Activated gamma-delta T cell (primary cell): ENCODE results near the gene ASIC1.

Experiments
- DNase-seq: peaks from one replicate; lab custom pipeline; 2025; lab: John Stamatoyannopoulos, UW

Gene ASIC1

GRCh38 chr12:50041062-50041860 lies 16.1 kb upstream of the ASIC1 start:
- DNase-seq = no peak

GRCh38 chr12:50041962-50042361 lies 15.4 kb upstream of the ASIC1 start:
- DNase-seq = no peak

GRCh38 chr12:50042693-50043092 lies 14.7 kb upstream of the ASIC1 start:
- no peak for DNase-seq

GRCh38 chr12:50043308-50043707 lies 14.1 kb upstream of the ASIC1 start:
- DNase-seq = no peak

GRCh38 chr12:50043854-50044253 lies 13.5 kb upstream of the ASIC1 start:
- no peak for DNase-seq

GRCh38 chr12:50047693-50048250 lies 9.6 kb upstream of the ASIC1 start:
- no peak for DNase-seq

GRCh38 chr12:50049254-50050118 lies 7.9 kb upstream of the ASIC1 start:
- DNase-seq = no peak

- no peak for DNase-seq
Observed at GRCh38 chr12:50050119-50050385, 7.3 kb upstream of the ASIC1 start.

GRCh38 chr12:50050410-50051098 lies 6.8 kb upstream of the ASIC1 start:
- no peak for DNase-seq

GRCh38 chr12:50051101-50051806 lies 6.1 kb upstream of the ASIC1 start:
- no peak for DNase-seq

GRCh38 chr12:50052544-50052943 lies 4.9 kb upstream of the ASIC1 start:
- DNase-seq = no peak

- no peak for DNase-seq
Observed at GRCh38 chr12:50052964-50053363, 4.4 kb upstream of the ASIC1 start.

GRCh38 chr12:50053583-50053982 lies 3.8 kb upstream of the ASIC1 start:
- no peak for DNase-seq

- DNase-seq = no peak
Observed at GRCh38 chr12:50055831-50056638, 1.4 kb upstream of the ASIC1 start.

- no peak for DNase-seq
Observed at GRCh38 chr12:50056639-50056976, 788 bp upstream of the ASIC1 start.

- DNase-seq = no peak
Observed at GRCh38 chr12:50057896-50058670, 687 bp downstream of the ASIC1 start.

GRCh38 chr12:50058743-50059312 lies 1.4 kb downstream of the ASIC1 start:
- no peak for DNase-seq

GRCh38 chr12:50059440-50060119 lies 2.2 kb downstream of the ASIC1 start:
- no peak for DNase-seq

GRCh38 chr12:50060120-50060468 lies 2.7 kb downstream of the ASIC1 start:
- no peak for DNase-seq
